Fibroblast of lung (primary cell): ENCODE data around the gene SPAG9.

Experiments
- EZH2 ChIP-seq: IDR thresholded peaks from 2 replicates; pipeline ENCODE4 v1.5.1; 2012; ENCODE audit warnings: low read length, control low read depth, mild to moderate bottlenecking; ENCODE audit errors: missing control alignments
- TF ChIP-seq, protein P1 (sequence below), 2 donors: IDR thresholded peaks in 1 of 2; conservative IDR thresholded peaks in 1 of 2; 1 replicate in 1 of 2; 2 replicates in 1 of 2; pipeline ENCODE4 v1.5.1; 2011 to 2012; ENCODE audit warnings: low read length in 2 of 2, control low read depth in 1 of 2, inconsistent platforms in 1 of 2, low read depth in 1 of 2, mild to moderate bottlenecking in 1 of 2

DNA sequence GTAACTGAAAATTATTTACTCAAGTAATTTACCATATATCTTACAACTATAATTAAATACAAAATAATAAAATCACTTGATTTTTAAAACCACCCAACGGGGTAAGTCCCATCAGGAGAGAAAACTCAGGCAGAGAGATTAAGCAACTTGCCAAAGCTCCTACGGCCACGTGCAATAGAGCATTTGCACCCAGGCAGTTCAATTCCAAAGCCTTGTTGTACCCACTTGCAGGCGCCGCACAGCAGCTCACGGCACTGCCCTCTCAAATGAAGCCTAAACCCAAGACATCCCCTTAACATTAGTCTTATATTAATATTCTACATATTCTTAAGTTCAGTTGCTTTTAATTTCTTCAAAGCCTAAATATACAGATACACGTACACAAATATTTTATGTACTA, 75.7 kb downstream of the SPAG9 start:
- TF ChIP-seq, protein P1, sequence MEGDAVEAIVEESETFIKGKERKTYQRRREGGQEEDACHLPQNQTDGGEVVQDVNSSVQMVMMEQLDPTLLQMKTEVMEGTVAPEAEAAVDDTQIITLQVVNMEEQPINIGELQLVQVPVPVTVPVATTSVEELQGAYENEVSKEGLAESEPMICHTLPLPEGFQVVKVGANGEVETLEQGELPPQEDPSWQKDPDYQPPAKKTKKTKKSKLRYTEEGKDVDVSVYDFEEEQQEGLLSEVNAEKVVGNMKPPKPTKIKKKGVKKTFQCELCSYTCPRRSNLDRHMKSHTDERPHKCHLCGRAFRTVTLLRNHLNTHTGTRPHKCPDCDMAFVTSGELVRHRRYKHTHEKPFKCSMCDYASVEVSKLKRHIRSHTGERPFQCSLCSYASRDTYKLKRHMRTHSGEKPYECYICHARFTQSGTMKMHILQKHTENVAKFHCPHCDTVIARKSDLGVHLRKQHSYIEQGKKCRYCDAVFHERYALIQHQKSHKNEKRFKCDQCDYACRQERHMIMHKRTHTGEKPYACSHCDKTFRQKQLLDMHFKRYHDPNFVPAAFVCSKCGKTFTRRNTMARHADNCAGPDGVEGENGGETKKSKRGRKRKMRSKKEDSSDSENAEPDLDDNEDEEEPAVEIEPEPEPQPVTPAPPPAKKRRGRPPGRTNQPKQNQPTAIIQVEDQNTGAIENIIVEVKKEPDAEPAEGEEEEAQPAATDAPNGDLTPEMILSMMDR (conservative IDR thresholded peaks at IDR 0.05 in 1 of 2, IDR thresholded peaks at IDR 0.05 in 1 of 2; ENCODE audit: low read depth in 1 of 2, low read length in 2 of 2), result no peak
- TF ChIP-seq EZH2, result no peak
